Measurements from ENCODE around the gene TFR2.

GRCh38 chr7:100574362-100575205, 66.8 kb downstream of the TFR2 start:
- TF ChIP-seq, protein P1, sequence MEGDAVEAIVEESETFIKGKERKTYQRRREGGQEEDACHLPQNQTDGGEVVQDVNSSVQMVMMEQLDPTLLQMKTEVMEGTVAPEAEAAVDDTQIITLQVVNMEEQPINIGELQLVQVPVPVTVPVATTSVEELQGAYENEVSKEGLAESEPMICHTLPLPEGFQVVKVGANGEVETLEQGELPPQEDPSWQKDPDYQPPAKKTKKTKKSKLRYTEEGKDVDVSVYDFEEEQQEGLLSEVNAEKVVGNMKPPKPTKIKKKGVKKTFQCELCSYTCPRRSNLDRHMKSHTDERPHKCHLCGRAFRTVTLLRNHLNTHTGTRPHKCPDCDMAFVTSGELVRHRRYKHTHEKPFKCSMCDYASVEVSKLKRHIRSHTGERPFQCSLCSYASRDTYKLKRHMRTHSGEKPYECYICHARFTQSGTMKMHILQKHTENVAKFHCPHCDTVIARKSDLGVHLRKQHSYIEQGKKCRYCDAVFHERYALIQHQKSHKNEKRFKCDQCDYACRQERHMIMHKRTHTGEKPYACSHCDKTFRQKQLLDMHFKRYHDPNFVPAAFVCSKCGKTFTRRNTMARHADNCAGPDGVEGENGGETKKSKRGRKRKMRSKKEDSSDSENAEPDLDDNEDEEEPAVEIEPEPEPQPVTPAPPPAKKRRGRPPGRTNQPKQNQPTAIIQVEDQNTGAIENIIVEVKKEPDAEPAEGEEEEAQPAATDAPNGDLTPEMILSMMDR (IDR thresholded peaks at IDR 0.05), result no peak
- no peak for TF ChIP-seq POLR2A (IDR thresholded peaks at IDR 0.05)

Measured in Peyer's patch (tissue), 4 donors.